Measurements from ENCODE around the gene NDP. TPM values are rescaled to one million over a fixed set of nuclear protein-coding genes. Genes with fewer than 3 reads are reported as not detected.

The NDP gene
- total RNA-seq, 1 experiment from 2014 or later, result 0.28 TPM

- no peaks in the 10 kb centered on the region for H3K4me1 Mint-ChIP-seq
- POLR2A ChIA-PET, result no interaction called here
- H3K27ac Mint-ChIP-seq, result no peak overlapping the region
- no peaks in the 10 kb centered on the region for H3K9me3 Mint-ChIP-seq
- no peaks in the 10 kb centered on the region for H3K27me3 Mint-ChIP-seq (ENCODE audit: low read depth)
- DNase-seq (ENCODE audit: low spot score) (no peak), ATAC-seq (no peak)
- no peaks in the 10 kb centered on the region for H3K36me3 Mint-ChIP-seq
- CTCF ChIA-PET, result no interaction called here
- TF ChIP-seq ESRRA (CRISPR knock-in tag; IDR thresholded peaks at IDR 0.05; ENCODE audit: borderline replicate concordance) (no peak), ATF2 (CRISPR knock-in tag; IDR thresholded peaks at IDR 0.05; ENCODE audit: borderline replicate concordance, low read depth) (no peak), ZNF532 (CRISPR knock-in tag; IDR thresholded peaks at IDR 0.05; ENCODE audit: borderline replicate concordance) (no peak)
- H3K4me3 Mint-ChIP-seq, result no peak overlapping the region
These were observed 43.7 kb upstream of the NDP start for GRCh38 chrX:44016906-44017305.

GRCh38 chrX:44012484-44013096 lies 39.4 kb upstream of the NDP start:
- POLR2A ChIA-PET, result no interaction called here
- no peaks in the 10 kb centered on the region for H3K27me3 Mint-ChIP-seq (ENCODE audit: low read depth)
- TF ChIP-seq GRHL2 (CRISPR knock-in tag; IDR thresholded peaks at IDR 0.05; ENCODE audit: insufficient replicate concordance, severe bottlenecking), result no peak
- no peak for TF ChIP-seq NR2C2 (CRISPR knock-in tag; IDR thresholded peaks at IDR 0.05)
- no peak for TF ChIP-seq TEAD4 (CRISPR knock-in tag; IDR thresholded peaks at IDR 0.05)
- TF ChIP-seq EMX1 (CRISPR knock-in tag; IDR thresholded peaks at IDR 0.05), result no peak
- TF ChIP-seq TP53 (CRISPR knock-in tag; IDR thresholded peaks at IDR 0.05), result no peak
- no peak for TF ChIP-seq PRDM15 (CRISPR knock-in tag; IDR thresholded peaks at IDR 0.05)
- H3K36me3 Mint-ChIP-seq, result no peaks in the 10 kb centered on the region
- H3K9me3 Mint-ChIP-seq, result no peaks in the 10 kb centered on the region
- H3K4me3 Mint-ChIP-seq, result no peak overlapping the region
- H3K27ac Mint-ChIP-seq, result no peak overlapping the region
- ATAC-seq, result no peak
- CTCF ChIA-PET, result no interaction called here
- no peaks in the 10 kb centered on the region for H3K4me1 Mint-ChIP-seq
- no peak for DNase-seq (ENCODE audit: low spot score)

- H3K27me3 Mint-ChIP-seq (ENCODE audit: low read depth), result no peaks in the 10 kb centered on the region
- ATAC-seq (no peak), DNase-seq (ENCODE audit: low spot score) (no peak)
- ChIA-PET CTCF (no interaction called here), POLR2A (no interaction called here)
- TF ChIP-seq ZNF423 (CRISPR knock-in tag; IDR thresholded peaks at IDR 0.05), result no peak
- TF ChIP-seq ZNF317 (CRISPR knock-in tag; IDR thresholded peaks at IDR 0.05; ENCODE audit: borderline replicate concordance, low read depth), result no peak
- no peak for TF ChIP-seq ESRRA (CRISPR knock-in tag; IDR thresholded peaks at IDR 0.05; ENCODE audit: borderline replicate concordance)
- no peak for TF ChIP-seq EMX1 (CRISPR knock-in tag; IDR thresholded peaks at IDR 0.05)
- TF ChIP-seq ZNF281 (CRISPR knock-in tag; IDR thresholded peaks at IDR 0.05), result no peak
- H3K27ac Mint-ChIP-seq, result no peak overlapping the region
- no peaks in the 10 kb centered on the region for H3K36me3 Mint-ChIP-seq
- H3K4me3 Mint-ChIP-seq, result no peak overlapping the region
- H3K4me1 Mint-ChIP-seq, result no peaks in the 10 kb centered on the region
- H3K9me3 Mint-ChIP-seq, result no peaks in the 10 kb centered on the region
These were observed 38.3 kb upstream of the NDP start for GRCh38 chrX:44011506-44011905.

Measured in WTC11 (cell line).